AG04449 (cell line): Measurements from ENCODE around the gene B3GNT2.

Source experiments
- CTCF ChIA-PET: fragments of 350-600 bp; formaldehyde crosslinking; extraction: SDS; loops from one replicate; lab custom pipeline; 2021; ENCODE audit warnings: antibody characterized with exemption; lab: Yijun Ruan, JAX
- POLR2A ChIA-PET: fragments of 400-600, 350-600 bp; formaldehyde crosslinking; extraction: SDS; loops from one replicate; lab custom pipeline; 2020; ENCODE audit warnings: antibody characterized with exemption, inconsistent platforms; lab: Yijun Ruan, JAX
- DNase-seq: peaks from one replicate; pipeline ENCODE4 v3.0.0-alpha.2; 2010; ENCODE audit warnings: low read depth, low spot score
- H3K4me3 ChIP-seq: 2 replicates; pipeline ENCODE4 v1.5.1; 2011; ENCODE audit warnings: low read depth, mild to moderate bottlenecking, control low read depth, low read length
- TF ChIP-seq, protein P1 (sequence below): IDR thresholded peaks from one replicate; pipeline ENCODE4 v1.5.1; 2011; ENCODE audit warnings: mild to moderate bottlenecking, moderate library complexity, low read length, control low read depth, inconsistent platforms; ENCODE audit not compliant: insufficient read depth; ENCODE audit errors: missing control alignments

B3GNT2 gene

GRCh38 chr2:62227386-62228075 is 31.6 kb downstream of the B3GNT2 start:
- TF ChIP-seq, protein P1, sequence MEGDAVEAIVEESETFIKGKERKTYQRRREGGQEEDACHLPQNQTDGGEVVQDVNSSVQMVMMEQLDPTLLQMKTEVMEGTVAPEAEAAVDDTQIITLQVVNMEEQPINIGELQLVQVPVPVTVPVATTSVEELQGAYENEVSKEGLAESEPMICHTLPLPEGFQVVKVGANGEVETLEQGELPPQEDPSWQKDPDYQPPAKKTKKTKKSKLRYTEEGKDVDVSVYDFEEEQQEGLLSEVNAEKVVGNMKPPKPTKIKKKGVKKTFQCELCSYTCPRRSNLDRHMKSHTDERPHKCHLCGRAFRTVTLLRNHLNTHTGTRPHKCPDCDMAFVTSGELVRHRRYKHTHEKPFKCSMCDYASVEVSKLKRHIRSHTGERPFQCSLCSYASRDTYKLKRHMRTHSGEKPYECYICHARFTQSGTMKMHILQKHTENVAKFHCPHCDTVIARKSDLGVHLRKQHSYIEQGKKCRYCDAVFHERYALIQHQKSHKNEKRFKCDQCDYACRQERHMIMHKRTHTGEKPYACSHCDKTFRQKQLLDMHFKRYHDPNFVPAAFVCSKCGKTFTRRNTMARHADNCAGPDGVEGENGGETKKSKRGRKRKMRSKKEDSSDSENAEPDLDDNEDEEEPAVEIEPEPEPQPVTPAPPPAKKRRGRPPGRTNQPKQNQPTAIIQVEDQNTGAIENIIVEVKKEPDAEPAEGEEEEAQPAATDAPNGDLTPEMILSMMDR = no peak
- CTCF ChIA-PET = no interaction called here

GRCh38 chr2:62229082-62229605 is 33.2 kb downstream of the B3GNT2 start:
- CTCF ChIA-PET = no interaction called here
- no peak for DNase-seq
- TF ChIP-seq, protein P1 = no peak
- POLR2A ChIA-PET = no interaction called here
- no peak overlapping the region for H3K4me3 ChIP-seq

More at GRCh38 chr2:62227386-62228075, 31.6 kb downstream of the B3GNT2 start:
- H3K4me3 ChIP-seq = no peak overlapping the region
- POLR2A ChIA-PET = no interaction called here
- no peak for DNase-seq

DNA sequence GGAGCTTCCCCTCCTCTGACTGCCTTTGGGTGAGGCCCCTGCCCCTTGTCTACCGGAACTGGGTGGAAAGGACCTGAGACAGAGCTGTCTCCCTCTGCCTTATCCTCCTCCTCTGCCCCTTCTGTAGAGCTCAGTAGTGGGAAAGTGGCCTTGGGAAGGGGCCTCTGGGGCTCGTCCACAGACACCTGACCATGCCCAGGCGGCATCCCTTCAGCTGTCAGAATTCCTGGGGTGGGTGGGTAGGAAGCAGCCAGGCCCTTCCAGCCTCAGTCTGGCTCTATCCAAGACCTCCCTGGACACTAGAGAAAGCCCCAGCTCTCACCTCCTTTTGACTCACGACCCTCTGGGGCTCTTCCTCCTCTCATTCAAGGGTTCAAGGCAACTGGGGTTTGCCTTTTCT is 35.6 kb downstream of the B3GNT2 start:
- POLR2A ChIA-PET = no interaction called here
- no peak for DNase-seq
- CTCF ChIA-PET = no interaction called here

GRCh38 chr2:62234755-62235655 is 39.1 kb downstream of the B3GNT2 start:
- POLR2A ChIA-PET = no interaction called here
- TF ChIP-seq, protein P1 = no peak
- DNase-seq = no peak

More for the DNA sequence above, 35.6 kb downstream of the B3GNT2 start:
- TF ChIP-seq, protein P1 = no peak
- no peak overlapping the region for H3K4me3 ChIP-seq

DNA sequence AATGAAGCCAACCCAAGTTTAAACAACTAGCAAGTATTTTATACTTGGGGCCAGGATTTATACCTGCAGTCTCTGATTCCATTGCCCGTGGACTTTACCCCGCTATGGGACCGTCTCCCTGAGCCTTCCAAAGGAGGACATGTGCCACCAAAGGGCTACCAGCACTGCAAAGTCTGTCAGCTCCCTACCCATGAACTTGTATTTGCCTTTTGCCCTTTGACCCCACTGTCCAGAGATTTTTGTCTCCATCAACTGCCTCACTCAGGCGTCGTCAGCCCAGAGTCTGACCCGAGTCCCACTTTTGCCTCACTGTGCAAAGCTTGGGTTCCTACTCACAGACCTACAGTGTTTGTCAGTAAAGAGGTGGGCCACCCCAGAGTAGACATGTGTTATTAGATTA is 40.6 kb downstream of the B3GNT2 start:
- no peak overlapping the region for H3K4me3 ChIP-seq
- TF ChIP-seq, protein P1 = no peak
- CTCF ChIA-PET = interaction anchor here (0.8 kb wide), 1 partner anchor 25 kb away, joined by 3 read pairs; no protein-coding TSS in a partner anchor
- POLR2A ChIA-PET = no interaction called here
- DNase-seq = no peak

More at GRCh38 chr2:62234755-62235655, 39.1 kb downstream of the B3GNT2 start:
- CTCF ChIA-PET = no interaction called here
- H3K4me3 ChIP-seq = no peak overlapping the region

DNA sequence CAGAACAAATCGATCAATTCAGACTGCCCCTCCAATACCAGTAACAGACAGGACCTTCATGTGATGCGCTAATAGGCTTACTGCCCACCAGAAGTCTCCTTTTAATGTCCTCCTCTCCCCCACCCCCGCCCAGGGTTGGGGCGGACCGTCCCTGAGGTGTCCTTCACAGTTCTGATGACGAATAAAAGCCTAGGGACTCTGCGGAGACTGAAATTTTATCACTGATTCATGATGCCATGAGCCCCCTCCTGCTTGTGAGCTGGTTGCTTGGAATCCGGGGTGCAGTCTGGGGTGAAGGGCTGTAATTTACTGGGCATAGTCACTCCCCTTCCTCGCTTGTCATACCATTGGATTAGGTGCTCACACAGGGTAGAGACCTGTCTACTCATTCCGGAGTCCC is 42.3 kb downstream of the B3GNT2 start:
- CTCF ChIA-PET = no interaction called here
- TF ChIP-seq, protein P1 = no peak
- DNase-seq = no peak
- H3K4me3 ChIP-seq = no peak overlapping the region
- POLR2A ChIA-PET = no interaction called here
